MM.1S (cell line): ENCODE measurements around the gene CCR2.
A peak's percentile ranks its signal among the peaks of the same experiment; 100 is the strongest.

Experiments
- CTCF ChIP-seq: fragments of 300-600 bp; sonication (generic); IDR thresholded peaks from 2 replicates; pipeline ENCODE4 v1.5.1; 2016; ENCODE audit warnings: antibody characterized with exemption, low read length, mixed read lengths
- EZH2 ChIP-seq: fragments of 300-600 bp; sonication (generic); optimal IDR thresholded peaks from 2 replicates; pipeline ENCODE3; 2017; ENCODE audit warnings: low read depth, mild to moderate bottlenecking, antibody characterized with exemption, low read length, mixed read lengths
- EZH2phosphoT487 ChIP-seq: fragments of 300-600 bp; sonication (generic); IDR thresholded peaks from 2 replicates; pipeline ENCODE4 v1.6.1; 2018; ENCODE audit warnings: antibody characterized with exemption, low read length

DNA sequence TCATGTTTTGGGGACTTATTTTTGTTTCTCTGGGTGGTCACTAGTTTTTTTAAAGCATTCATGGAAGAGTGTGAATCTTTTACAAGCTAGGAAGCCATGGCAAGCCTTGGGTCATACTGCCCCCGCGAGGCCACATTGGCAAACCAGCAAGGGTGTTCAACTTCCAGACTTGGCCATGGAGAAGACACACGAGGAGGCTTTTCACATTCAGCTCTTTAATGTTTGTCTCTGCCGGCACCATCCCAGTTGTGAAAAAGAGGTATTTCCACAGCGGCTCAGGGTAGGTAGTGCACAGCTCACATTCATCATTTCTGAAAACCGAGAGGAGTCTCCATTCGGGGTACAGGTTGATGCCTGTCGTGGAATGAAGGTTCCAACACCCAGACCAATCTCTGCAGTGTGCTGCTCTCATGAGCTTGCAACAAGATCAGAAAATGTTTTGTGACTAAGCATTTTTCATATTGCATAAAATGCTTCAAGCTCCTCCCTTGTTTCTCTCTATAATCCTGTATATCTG, 24.6 kb downstream of the CCR2 start:
- TF ChIP-seq CTCF, result peak; percentile 92
- no peak for TF ChIP-seq EZH2
- TF ChIP-seq EZH2phosphoT487, result no peak
